OCI-LY7 (cell line): ENCODE results near the gene NACAD.

ENCODE experiments used
- EZH2phosphoT487 ChIP-seq: fragments of 200-600 bp; sonication (generic); IDR thresholded peaks from 2 replicates; pipeline ENCODE4 v1.6.1; 2018; ENCODE audit warnings: low read depth, borderline replicate concordance, mild to moderate bottlenecking, mixed run types, antibody characterized with exemption, low read length, moderate library complexity, mixed read lengths
- TF ChIP-seq, protein P1 (sequence below): fragments of 200-600 bp; sonication (generic); conservative IDR thresholded peaks from 2 replicates; pipeline ENCODE4 v1.5.1; 2014; ENCODE audit warnings: mild to moderate bottlenecking, antibody characterized with exemption, low read length, moderate library complexity, mixed read lengths

DNA sequence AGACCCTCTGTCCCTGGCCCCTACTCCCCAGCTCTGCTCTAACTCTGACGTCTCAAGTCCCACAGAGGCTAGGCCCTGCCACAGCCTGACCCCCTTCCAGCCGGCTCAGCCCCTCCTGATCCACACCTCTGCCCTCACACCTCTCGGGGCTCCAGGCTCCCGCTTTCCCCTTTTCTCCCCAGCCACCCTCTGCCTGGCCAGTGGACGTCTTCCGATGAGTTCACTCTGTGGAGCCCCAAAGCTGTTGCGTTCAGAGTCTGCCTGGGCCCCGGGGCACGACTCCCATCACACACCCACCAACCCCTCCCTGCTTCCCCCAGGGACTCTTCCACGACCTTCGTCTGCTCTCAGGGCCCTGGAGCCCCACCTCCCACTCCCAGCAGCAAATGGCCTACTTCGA lies 41.1 kb upstream of the NACAD start:
- TF ChIP-seq, protein P1, sequence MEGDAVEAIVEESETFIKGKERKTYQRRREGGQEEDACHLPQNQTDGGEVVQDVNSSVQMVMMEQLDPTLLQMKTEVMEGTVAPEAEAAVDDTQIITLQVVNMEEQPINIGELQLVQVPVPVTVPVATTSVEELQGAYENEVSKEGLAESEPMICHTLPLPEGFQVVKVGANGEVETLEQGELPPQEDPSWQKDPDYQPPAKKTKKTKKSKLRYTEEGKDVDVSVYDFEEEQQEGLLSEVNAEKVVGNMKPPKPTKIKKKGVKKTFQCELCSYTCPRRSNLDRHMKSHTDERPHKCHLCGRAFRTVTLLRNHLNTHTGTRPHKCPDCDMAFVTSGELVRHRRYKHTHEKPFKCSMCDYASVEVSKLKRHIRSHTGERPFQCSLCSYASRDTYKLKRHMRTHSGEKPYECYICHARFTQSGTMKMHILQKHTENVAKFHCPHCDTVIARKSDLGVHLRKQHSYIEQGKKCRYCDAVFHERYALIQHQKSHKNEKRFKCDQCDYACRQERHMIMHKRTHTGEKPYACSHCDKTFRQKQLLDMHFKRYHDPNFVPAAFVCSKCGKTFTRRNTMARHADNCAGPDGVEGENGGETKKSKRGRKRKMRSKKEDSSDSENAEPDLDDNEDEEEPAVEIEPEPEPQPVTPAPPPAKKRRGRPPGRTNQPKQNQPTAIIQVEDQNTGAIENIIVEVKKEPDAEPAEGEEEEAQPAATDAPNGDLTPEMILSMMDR = no peak
- TF ChIP-seq EZH2phosphoT487 = no peak
